Esophagus squamous epithelium (tissue), 5 donors: ENCODE data around the gene LYPD4. TPM values are rescaled to one million over a fixed set of nuclear protein-coding genes. Genes with fewer than 3 reads are reported as not detected.
A peak's percentile ranks its signal among the peaks of the same experiment; 100 is the strongest.

Experiments used
- DNase-seq: peaks from one replicate; lab custom pipeline; 2025; lab: John Stamatoyannopoulos, UW
- H3K27ac ChIP-seq, 4 donors: fragments of 200-600 bp; sonication (generic); one replicate each; pipeline ENCODE4 v1.5.1; 2016 to 2019; ENCODE audit warnings: mild to moderate bottlenecking in 1 of 4
- H3K27me3 ChIP-seq, 4 donors: fragments of 200-600 bp; sonication (generic); 1 replicate in 3 of 4; 2 replicates in 1 of 4; pipeline versions ENCODE4 v1.5.1 to v1.6.0; 2017 to 2021; ENCODE audit warnings: antibody characterized with exemption in 1 of 4
- H3K36me3 ChIP-seq, 3 donors: fragments of 200-600 bp; sonication (generic); one replicate each; pipeline ENCODE4 v1.5.1; 2016 to 2019
- H3K4me1 ChIP-seq, 3 donors: fragments of 200-600 bp; sonication (generic); one replicate each; pipeline ENCODE4 v1.5.1; 2017 to 2019
- H3K4me3 ChIP-seq, 4 donors: fragments of 200-600 bp; sonication (generic); 1 replicate in 3 of 4; 2 replicates in 1 of 4; pipeline ENCODE4 v1.5.1; 2016 to 2019; ENCODE audit warnings: mild to moderate bottlenecking in 2 of 4, moderate library complexity in 1 of 4
- H3K9me3 ChIP-seq, 3 donors: fragments of 200-600 bp; sonication (generic); one replicate each; pipeline ENCODE4 v1.5.1; 2016 to 2019
- POLR2A ChIP-seq, 4 donors: fragments of 450-650 bp; IDR thresholded peaks; one replicate each; pipeline ENCODE4 v1.6.1; 2017; ENCODE audit warnings: antibody characterized with exemption in 4 of 4, mild to moderate bottlenecking in 4 of 4, moderate library complexity in 3 of 4
- WGBS, 2 donors: methylation state at CpG; one replicate each; pipeline ENCODE4 v1.1.5; 2018; 5-methylcytosine and 5-hydroxymethylcytosine counted together
- intact Hi-C: fragments of 100-400 bp; cut with DNase I; formaldehyde crosslinking; loops from one replicate; pipeline ENCODE4 v1.15.0; 2022
- total RNA-seq, 4 donors: library from RNA; depleted of rRNA; stranded (reverse); fragments of >200 nt; gene quantifications; one replicate each; pipeline ENCODE4 v1.1.0, GENCODE V29; 2016
- TF ChIP-seq, protein P1 (sequence below), 6 experiments: fragments of 450-650 bp in 4 of 6; fragments of 200-600 bp in 2 of 6; sonication (generic) in 2 of 6; IDR thresholded peaks; one replicate each; pipeline ENCODE4 v1.5.1; 2016 to 2019; ENCODE audit warnings: antibody characterized with exemption in 6 of 6, mild to moderate bottlenecking in 4 of 6, moderate library complexity in 4 of 6
- donor health status: DM: yes; HTN: yes; CAD: no.

Gene LYPD4
- total RNA-seq, 4 donors from 2014 or later = not detected

DNA sequence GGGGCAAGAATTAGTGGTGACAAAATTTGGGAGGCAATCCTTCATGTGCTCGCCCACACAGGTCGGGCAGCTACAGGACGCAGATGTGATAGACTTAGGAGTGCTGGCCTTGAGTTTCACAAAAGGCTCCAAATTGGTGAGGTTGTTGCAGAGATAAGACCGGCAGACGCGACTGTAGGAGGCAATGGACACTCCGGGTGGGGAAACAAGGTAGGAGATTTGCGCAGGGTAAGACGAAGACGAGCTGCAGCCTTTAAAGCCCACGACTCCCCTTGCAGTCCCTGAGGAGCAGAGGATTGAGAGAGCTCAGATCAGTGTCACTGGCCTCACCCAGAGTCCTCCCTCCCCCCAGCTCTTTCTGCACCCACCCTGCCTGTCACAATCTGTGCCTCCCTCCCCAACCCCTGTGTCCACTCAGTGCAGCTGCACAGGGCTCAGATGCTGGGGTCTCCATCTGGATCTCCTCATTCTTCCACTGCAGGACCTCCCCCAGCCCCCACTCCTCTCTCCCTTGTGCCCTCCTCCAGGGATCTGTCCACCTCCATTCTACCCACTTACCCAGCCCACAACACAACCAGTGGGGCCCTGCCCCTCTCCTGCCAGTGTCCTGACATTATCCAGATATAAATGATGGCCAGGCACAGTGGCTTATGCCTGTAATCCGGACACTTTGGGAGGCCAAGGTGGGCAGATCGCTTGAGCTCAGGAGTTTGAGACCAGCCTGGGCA is 6.3 kb downstream of the LYPD4 start:
- TF ChIP-seq, protein P1, sequence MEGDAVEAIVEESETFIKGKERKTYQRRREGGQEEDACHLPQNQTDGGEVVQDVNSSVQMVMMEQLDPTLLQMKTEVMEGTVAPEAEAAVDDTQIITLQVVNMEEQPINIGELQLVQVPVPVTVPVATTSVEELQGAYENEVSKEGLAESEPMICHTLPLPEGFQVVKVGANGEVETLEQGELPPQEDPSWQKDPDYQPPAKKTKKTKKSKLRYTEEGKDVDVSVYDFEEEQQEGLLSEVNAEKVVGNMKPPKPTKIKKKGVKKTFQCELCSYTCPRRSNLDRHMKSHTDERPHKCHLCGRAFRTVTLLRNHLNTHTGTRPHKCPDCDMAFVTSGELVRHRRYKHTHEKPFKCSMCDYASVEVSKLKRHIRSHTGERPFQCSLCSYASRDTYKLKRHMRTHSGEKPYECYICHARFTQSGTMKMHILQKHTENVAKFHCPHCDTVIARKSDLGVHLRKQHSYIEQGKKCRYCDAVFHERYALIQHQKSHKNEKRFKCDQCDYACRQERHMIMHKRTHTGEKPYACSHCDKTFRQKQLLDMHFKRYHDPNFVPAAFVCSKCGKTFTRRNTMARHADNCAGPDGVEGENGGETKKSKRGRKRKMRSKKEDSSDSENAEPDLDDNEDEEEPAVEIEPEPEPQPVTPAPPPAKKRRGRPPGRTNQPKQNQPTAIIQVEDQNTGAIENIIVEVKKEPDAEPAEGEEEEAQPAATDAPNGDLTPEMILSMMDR (IDR thresholded peaks at IDR 0.05) = no peak
- TF ChIP-seq POLR2A (IDR thresholded peaks at IDR 0.05) = no peak
- H3K9me3 ChIP-seq = no peaks in the 10 kb centered on the region
- H3K4me1 ChIP-seq = no peaks in the 10 kb centered on the region
- H3K36me3 ChIP-seq = no peaks in the 10 kb centered on the region
- H3K27me3 ChIP-seq = peaks cover 0 to 66% (median 0%) of the 10 kb centered on the region in 4 donors
- no peak overlapping the region for H3K27ac ChIP-seq
- 62 to 68% methylated on average over 12 to 13 of the region's 13 CpGs for WGBS, 2 donors
- intact Hi-C loops = no loop called here
- no peak overlapping the region for H3K4me3 ChIP-seq
- DNase-seq = no peak

DNA sequence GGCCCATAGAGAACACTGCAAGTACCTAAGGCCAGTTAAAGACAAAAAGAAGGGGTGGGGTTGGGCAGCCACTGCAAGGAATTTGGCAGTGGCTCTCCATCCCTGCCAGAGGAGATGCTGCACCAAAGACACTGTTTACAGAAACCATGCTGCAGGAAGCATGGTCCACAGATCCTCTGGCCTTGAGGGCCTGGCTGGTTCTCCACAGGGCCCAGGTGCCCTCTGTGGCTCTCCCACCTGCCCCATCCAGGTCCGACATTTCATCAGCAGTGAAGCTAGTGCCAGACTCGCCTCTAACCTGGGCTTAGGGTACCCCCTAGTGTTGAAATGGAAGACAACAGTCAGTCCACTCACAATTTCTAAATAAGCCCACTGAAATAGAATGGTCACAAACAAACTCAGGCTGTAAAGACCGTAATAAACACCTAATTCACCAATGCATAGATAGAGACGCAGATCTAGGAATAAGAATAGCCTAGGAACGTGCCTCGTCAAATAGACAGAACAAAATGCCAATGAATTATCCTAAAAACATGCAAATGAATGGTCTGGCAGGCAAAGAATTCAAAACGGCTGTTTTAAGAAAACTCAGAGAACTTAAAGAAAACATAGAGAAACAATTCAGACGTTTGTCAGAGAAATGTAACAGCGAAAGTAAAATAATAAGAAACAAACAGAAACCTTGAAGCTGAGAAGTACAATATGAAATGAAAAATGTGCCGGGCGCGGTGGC is 23.3 kb downstream of the LYPD4 start:
- Histone ChIP-seq H3K4me1 (no peaks in the 10 kb centered on the region), H3K27me3 (peaks cover 0 to 43% (median 0%) of the 10 kb centered on the region in 4 donors), H3K36me3 (no peaks in the 10 kb centered on the region), H3K9me3 (no peaks in the 10 kb centered on the region), H3K4me3 (no peak overlapping the region), H3K27ac (no peak overlapping the region)
- TF ChIP-seq, protein P1 (IDR thresholded peaks at IDR 0.05) = peak; percentile 52 to 86 (median 66)
- no peak for TF ChIP-seq POLR2A (IDR thresholded peaks at IDR 0.05)
- WGBS, 2 donors = 32 to 37% methylated on average over 11 of the region's 12 CpGs
- intact Hi-C loops = no loop called here
- DNase-seq = no peak

DNA sequence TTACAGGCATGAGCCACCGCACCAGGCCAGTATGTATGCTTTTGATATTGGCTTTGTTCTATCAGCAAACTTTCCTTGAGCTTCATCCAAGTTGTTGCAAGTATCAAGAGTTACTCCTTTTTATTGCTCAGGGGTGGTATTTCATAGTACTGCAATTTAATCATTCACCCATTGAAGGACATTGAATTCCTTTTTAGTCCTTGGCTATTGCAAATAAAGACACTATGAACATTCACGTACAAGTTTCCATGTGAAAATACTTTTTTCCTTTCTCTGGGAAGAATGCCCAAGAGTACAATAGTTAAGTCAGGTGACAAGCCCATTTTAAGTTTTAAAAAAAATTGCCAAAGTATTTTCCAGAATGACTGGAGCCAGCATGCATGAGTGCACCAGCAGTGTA is 27.7 kb downstream of the LYPD4 start:
- 31 to 44% methylated on average over 2 of the region's 2 CpGs for WGBS, 2 donors
- intact Hi-C loops = no loop called here
- Histone ChIP-seq H3K36me3 (no peaks in the 10 kb centered on the region), H3K4me1 (no peaks in the 10 kb centered on the region), H3K27ac (no peak overlapping the region), H3K9me3 (no peaks in the 10 kb centered on the region), H3K27me3 (peaks cover 0 to 30% (median 0%) of the 10 kb centered on the region in 4 donors), H3K4me3 (no peak overlapping the region)
- no peak for DNase-seq
- TF ChIP-seq POLR2A (IDR thresholded peaks at IDR 0.05) = no peak
- TF ChIP-seq, protein P1 (IDR thresholded peaks at IDR 0.05) = no peak

DNA sequence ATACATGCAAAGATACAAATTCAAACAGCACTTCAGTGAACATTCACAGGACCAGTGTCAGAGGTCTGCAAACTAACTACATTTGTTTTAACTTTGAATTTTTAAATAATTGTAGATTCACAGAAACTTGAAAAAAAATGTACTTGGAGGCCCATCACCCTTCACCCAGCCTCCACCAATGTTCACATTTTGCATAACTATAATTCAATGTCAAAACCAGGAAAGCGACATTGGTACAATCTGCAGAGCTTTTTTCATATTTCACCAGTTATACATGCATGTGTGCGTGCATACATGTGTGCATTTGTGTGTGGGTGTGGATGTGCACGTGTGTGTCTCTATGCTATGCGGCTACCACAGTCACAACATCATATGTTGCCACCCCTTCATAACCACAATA is 29.2 kb downstream of the LYPD4 start:
- 72 to 80% methylated on average over 4 of the region's 4 CpGs for whole genome bisulfite sequencing, 2 donors
- TF ChIP-seq, protein P1 (IDR thresholded peaks at IDR 0.05) = no peak
- no peak for TF ChIP-seq POLR2A (IDR thresholded peaks at IDR 0.05)
- Histone ChIP-seq H3K9me3 (no peaks in the 10 kb centered on the region), H3K36me3 (no peaks in the 10 kb centered on the region), H3K27ac (no peak overlapping the region), H3K27me3 (peaks cover 0 to 25% (median 0%) of the 10 kb centered on the region in 4 donors), H3K4me1 (no peaks in the 10 kb centered on the region), H3K4me3 (no peak overlapping the region)
- intact Hi-C loops = no loop called here
- DNase-seq = no peak

DNA sequence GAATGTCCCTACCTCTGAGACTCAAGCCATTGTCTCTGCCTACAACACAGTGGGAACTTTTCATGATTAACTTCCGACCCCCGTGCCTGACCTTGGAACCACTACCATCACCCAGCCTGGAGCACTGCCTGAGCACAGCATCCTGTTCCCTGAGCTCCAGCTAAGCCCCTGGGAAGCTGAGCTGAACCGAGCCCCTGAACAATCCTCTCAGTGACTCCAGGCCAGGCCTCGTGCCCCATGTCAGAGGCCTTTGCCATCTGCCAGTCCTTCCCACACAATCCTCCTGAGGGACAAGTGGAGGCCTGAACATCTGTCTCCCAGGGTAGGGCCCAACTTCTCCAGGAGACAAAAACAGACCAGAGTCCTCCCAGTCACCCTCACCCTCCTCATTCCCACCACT is 30.6 kb downstream of the LYPD4 start:
- Histone ChIP-seq H3K36me3 (no peaks in the 10 kb centered on the region), H3K4me1 (no peaks in the 10 kb centered on the region), H3K27ac (no peak overlapping the region), H3K27me3 (peaks cover 0 to 35% (median 0%) of the 10 kb centered on the region in 4 donors), H3K9me3 (no peaks in the 10 kb centered on the region), H3K4me3 (no peak overlapping the region)
- WGBS, 2 donors = 53 to 61% methylated on average over 2 to 3 of the region's 4 CpGs
- intact Hi-C loops = no loop called here
- no peak for DNase-seq
- TF ChIP-seq, protein P1 (IDR thresholded peaks at IDR 0.05) = no peak
- no peak for TF ChIP-seq POLR2A (IDR thresholded peaks at IDR 0.05)
